NCI-H146 treated with DMSO at 0.1 percent for 48 hours (cell line): ENCODE results near the gene SIK2.
A peak's percentile ranks its signal among the peaks of the same experiment; 100 is the strongest.
"Not testable (repeated sequence)": the region's sequence is repeated elsewhere in the genome, so short reads cannot be mapped to it uniquely, and the experiment has no call there.

Experiments
- DNase-seq: peaks from one replicate; lab custom pipeline; 2025; ENCODE audit not compliant: unreplicated experiment; lab: John Stamatoyannopoulos, UW

Gene SIK2

GRCh38 chr11:111620518-111620917 is 18.3 kb downstream of the SIK2 start:
- DNase-seq, result no peak

GRCh38 chr11:111623527-111624030 is 21.3 kb downstream of the SIK2 start:
- DNase-seq, result no peak

GRCh38 chr11:111624608-111625007 is 22.4 kb downstream of the SIK2 start:
- no peak for DNase-seq

GRCh38 chr11:111627591-111627990 is 25.3 kb downstream of the SIK2 start:
- DNase-seq, result no peak

GRCh38 chr11:111629499-111629898 is 27.2 kb downstream of the SIK2 start:
- DNase-seq, result no peak

GRCh38 chr11:111631024-111631665 is 28.9 kb downstream of the SIK2 start:
- no peak for DNase-seq

- DNase-seq, result no peak
Measured at GRCh38 chr11:111631666-111632039, 29.4 kb downstream of the SIK2 start.

- no peak for DNase-seq
Measured at GRCh38 chr11:111632516-111633220, 30.4 kb downstream of the SIK2 start.

- no peak for DNase-seq
Measured at GRCh38 chr11:111633248-111633647, 31.0 kb downstream of the SIK2 start.

- DNase-seq, result peak; percentile 10
Measured at GRCh38 chr11:111633756-111634362, 31.6 kb downstream of the SIK2 start.

GRCh38 chr11:111634981-111635705 is 32.9 kb downstream of the SIK2 start:
- no peak for DNase-seq

- no peak for DNase-seq
Measured at GRCh38 chr11:111635706-111636045, 33.4 kb downstream of the SIK2 start.

GRCh38 chr11:111637885-111638284 is 35.6 kb downstream of the SIK2 start:
- DNase-seq, result no peak

- no peak for DNase-seq
Measured at GRCh38 chr11:111639226-111639925, 37.1 kb downstream of the SIK2 start.

GRCh38 chr11:111641339-111642015 is 39.2 kb downstream of the SIK2 start:
- no peak for DNase-seq

GRCh38 chr11:111642542-111642941 is 40.3 kb downstream of the SIK2 start:
- DNase-seq, result no peak

GRCh38 chr11:111644922-111645321 is 42.7 kb downstream of the SIK2 start:
- no peak for DNase-seq

GRCh38 chr11:111645657-111646316 is 43.5 kb downstream of the SIK2 start:
- no peak for DNase-seq

- DNase-seq, result not testable (repeated sequence)
Measured at GRCh38 chr11:111651336-111651735, 49.1 kb downstream of the SIK2 start.

GRCh38 chr11:111652184-111652583 is 49.9 kb downstream of the SIK2 start:
- no peak for DNase-seq
